Measurements from ENCODE around the gene TEDDM1. TPM values are rescaled to one million over a fixed set of nuclear protein-coding genes. Genes with fewer than 3 reads are reported as not detected.
A peak's percentile ranks its signal among the peaks of the same experiment; 100 is the strongest.

The TEDDM1 gene
- total and polyA plus RNA-seq, 2 of the 13 experiments (the other 11 are each of a cell fraction or from before 2014, with no cell fraction given): not detected

GRCh38 chr1:182381962-182382819, 18.3 kb downstream of the TEDDM1 start (continued):
- no peak for TF ChIP-seq ZNF431 (CRISPR knock-in tag; IDR thresholded peaks at IDR 0.05; ENCODE audit: borderline replicate concordance, low read depth)
- TF ChIP-seq, protein P1, sequence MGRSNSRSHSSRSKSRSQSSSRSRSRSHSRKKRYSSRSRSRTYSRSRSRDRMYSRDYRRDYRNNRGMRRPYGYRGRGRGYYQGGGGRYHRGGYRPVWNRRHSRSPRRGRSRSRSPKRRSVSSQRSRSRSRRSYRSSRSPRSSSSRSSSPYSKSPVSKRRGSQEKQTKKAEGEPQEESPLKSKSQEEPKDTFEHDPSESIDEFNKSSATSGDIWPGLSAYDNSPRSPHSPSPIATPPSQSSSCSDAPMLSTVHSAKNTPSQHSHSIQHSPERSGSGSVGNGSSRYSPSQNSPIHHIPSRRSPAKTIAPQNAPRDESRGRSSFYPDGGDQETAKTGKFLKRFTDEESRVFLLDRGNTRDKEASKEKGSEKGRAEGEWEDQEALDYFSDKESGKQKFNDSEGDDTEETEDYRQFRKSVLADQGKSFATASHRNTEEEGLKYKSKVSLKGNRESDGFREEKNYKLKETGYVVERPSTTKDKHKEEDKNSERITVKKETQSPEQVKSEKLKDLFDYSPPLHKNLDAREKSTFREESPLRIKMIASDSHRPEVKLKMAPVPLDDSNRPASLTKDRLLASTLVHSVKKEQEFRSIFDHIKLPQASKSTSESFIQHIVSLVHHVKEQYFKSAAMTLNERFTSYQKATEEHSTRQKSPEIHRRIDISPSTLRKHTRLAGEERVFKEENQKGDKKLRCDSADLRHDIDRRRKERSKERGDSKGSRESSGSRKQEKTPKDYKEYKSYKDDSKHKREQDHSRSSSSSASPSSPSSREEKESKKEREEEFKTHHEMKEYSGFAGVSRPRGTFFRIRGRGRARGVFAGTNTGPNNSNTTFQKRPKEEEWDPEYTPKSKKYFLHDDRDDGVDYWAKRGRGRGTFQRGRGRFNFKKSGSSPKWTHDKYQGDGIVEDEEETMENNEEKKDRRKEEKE (IDR thresholded peaks at IDR 0.05): no peak
- TF ChIP-seq FOXJ3 (CRISPR knock-in tag; IDR thresholded peaks at IDR 0.05; ENCODE audit: borderline replicate concordance): 0 out of 2 replicates have a peak, but pooled peaks have one; percentile 14
- no peak for TF ChIP-seq ZNF253 (CRISPR knock-in tag; IDR thresholded peaks at IDR 0.05; ENCODE audit: borderline replicate concordance)
- TF ChIP-seq GABPA (IDR thresholded peaks at IDR 0.05; ENCODE audit: low read depth, low read length): no peak
- no peak for TF ChIP-seq GABPA (CRISPR knock-in tag; IDR thresholded peaks at IDR 0.05; ENCODE audit: low read depth)
- no peak for TF ChIP-seq TP53 (CRISPR knock-in tag; conservative IDR thresholded peaks at IDR 0.05)
- no peak for TF ChIP-seq REL (CRISPR knock-in tag; conservative IDR thresholded peaks at IDR 0.05)
- no peak for TF ChIP-seq RFX3 (CRISPR knock-in tag; IDR thresholded peaks at IDR 0.05)
- TF ChIP-seq CEBPB (IDR thresholded peaks at IDR 0.05; ENCODE audit: borderline replicate concordance, low read depth, low read length): no peak
- peak; percentile 72 for TF ChIP-seq RBM22 (optimal IDR thresholded peaks at IDR 0.05; ENCODE audit: low read length)
- TF ChIP-seq KDM2A (CRISPR knock-in tag; IDR thresholded peaks at IDR 0.05; ENCODE audit: borderline replicate concordance, low read depth): 0 out of 2 replicates have a peak, but pooled peaks have one; percentile 16
- TF ChIP-seq HNRNPK (IDR thresholded peaks at IDR 0.05; ENCODE audit: low read depth, low read length, poor library complexity, severe bottlenecking): no peak
- peak; percentile 20 for TF ChIP-seq AGO2 (optimal IDR thresholded peaks at IDR 0.05; ENCODE audit: low read depth, low read length)
- no peak for TF ChIP-seq CCDC6 (CRISPR knock-in tag; IDR thresholded peaks at IDR 0.05)
- peak; percentile 27 to 51; a peak in 2 of 4 replicates for TF ChIP-seq POLR2A (IDR thresholded peaks at IDR 0.05; ENCODE audit: insufficient read depth in 1 of 2, low read depth in 2 of 2, low read length in 2 of 2)
- no peak for TF ChIP-seq SALL1 (CRISPR knock-in tag; IDR thresholded peaks at IDR 0.05)
- no peak for TF ChIP-seq ZNF484 (CRISPR knock-in tag; IDR thresholded peaks at IDR 0.05; ENCODE audit: borderline replicate concordance, low read depth)
- TF ChIP-seq KLF6 (CRISPR knock-in tag; IDR thresholded peaks at IDR 0.05): no peak
- no peak for TF ChIP-seq GPBP1L1 (CRISPR knock-in tag; IDR thresholded peaks at IDR 0.05)
- no peak for TF ChIP-seq GTF2F1 (IDR thresholded peaks at IDR 0.05; ENCODE audit: low read length)
